Endothelial cell of umbilical vein (primary cell): Measurements from ENCODE around the gene SCAMP1. TPM values are rescaled to one million over a fixed set of nuclear protein-coding genes. Genes with fewer than 3 reads are reported as not detected.

Source experiments
- BruUV-seq: library from RNA; stranded (reverse); fragments of 400-500 nt; replicated peaks from 2 replicates; lab custom pipeline; 2021; lab: Mats Ljungman, UMichigan
- CTCF ChIA-PET: fragments of 300-600, 350-600 bp; sonication (Branson Sonifier 250); formaldehyde crosslinking; loops from one replicate; lab custom pipeline; 2021; ENCODE audit warnings: antibody characterized with exemption, inconsistent platforms; lab: Charles Lee
- POLR2A ChIA-PET: fragments of 300-600, 350-600 bp; sonication (Branson Sonifier 250); formaldehyde crosslinking; loops from one replicate; lab custom pipeline; 2021; ENCODE audit warnings: antibody characterized with exemption, inconsistent platforms; lab: Charles Lee
- DNase-seq: peaks from one replicate; pipeline ENCODE4 v3.0.0-alpha.2; 2011; ENCODE audit warnings: low read depth, low spot score
- FAIRE-seq: peaks from 2 replicates; lab custom pipeline; 2011; peaks lifted over from hg19 to GRCh38; lab: Jason Lieb, UNC
- H2AFZ ChIP-seq: 2 replicates; pipeline ENCODE4 v1.6.0; 2012; ENCODE audit warnings: low read depth, low read length, control low read depth, inconsistent platforms
- H3K27ac ChIP-seq: 2 replicates; pipeline ENCODE4 v1.5.1; 2011; ENCODE audit warnings: low read depth, mild to moderate bottlenecking, control low read depth, low read length, moderate library complexity; ENCODE audit not compliant: insufficient read depth
- H3K27me3 ChIP-seq, 2 experiments: 2 replicates each; pipeline versions ENCODE4 v1.6.0 to v1.6.1; 2011; ENCODE audit warnings: low read length in 2 of 2, mixed read lengths in 1 of 2; ENCODE audit not compliant: control insufficient read depth in 2 of 2, insufficient read depth in 2 of 2
- H3K36me3 ChIP-seq, 2 experiments: 2 replicates in 1 of 2; 3 replicates in 1 of 2; pipeline ENCODE4 v1.5.1; 2011; ENCODE audit warnings: low read length in 2 of 2, mild to moderate bottlenecking in 1 of 2, moderate library complexity in 1 of 2; ENCODE audit not compliant: control insufficient read depth in 2 of 2, insufficient read depth in 2 of 2; ENCODE audit errors: extremely low read depth in 1 of 2
- H3K4me1 ChIP-seq: 3 replicates; pipeline ENCODE4 v1.5.1; 2011; ENCODE audit warnings: mild to moderate bottlenecking, low read length; ENCODE audit not compliant: control insufficient read depth, insufficient read depth; ENCODE audit errors: extremely low read depth
- H3K4me2 ChIP-seq: 2 replicates; pipeline ENCODE4 v1.6.1; 2011; ENCODE audit warnings: low read length, control low read depth, mixed read lengths; ENCODE audit not compliant: insufficient read depth
- H3K4me3 ChIP-seq, 3 experiments: fragments of 200-600 bp in 1 of 3; sonication (generic), shearing (Covaris generic) in 1 of 3; replicated peaks in 1 of 3; 2 replicates each; pipeline ENCODE4 v1.5.1; 2011 to 2016; ENCODE audit warnings: control low read depth in 3 of 3, low read length in 3 of 3, mild to moderate bottlenecking in 2 of 3, inconsistent platforms in 1 of 3, low read depth in 1 of 3, moderate library complexity in 1 of 3; ENCODE audit not compliant: insufficient read depth in 1 of 3
- H3K79me2 ChIP-seq: 2 replicates; pipeline ENCODE4 v1.6.0; 2012; ENCODE audit warnings: low read length, inconsistent platforms; ENCODE audit not compliant: control insufficient read depth, insufficient read depth
- H3K9ac ChIP-seq: replicated peaks from 2 replicates; pipeline ENCODE3; 2011; ENCODE audit warnings: low read length, control low read depth; ENCODE audit not compliant: insufficient read depth; ENCODE audit errors: extremely low read depth
- H3K9me1 ChIP-seq: replicated peaks from 3 replicates; pipeline ENCODE4 v1.6.0; 2011; ENCODE audit warnings: mild to moderate bottlenecking, low read length; ENCODE audit not compliant: control insufficient read depth, insufficient read depth; ENCODE audit errors: extremely low read depth
- H3K9me3 ChIP-seq: replicated peaks from 2 replicates; pipeline ENCODE4 v1.5.1; 2012; ENCODE audit warnings: low read length, inconsistent platforms; ENCODE audit not compliant: control insufficient read depth, insufficient read depth
- H4K20me1 ChIP-seq: replicated peaks from 2 replicates; pipeline ENCODE3; 2011; ENCODE audit warnings: mild to moderate bottlenecking, low read length; ENCODE audit not compliant: control insufficient read depth, insufficient read depth; ENCODE audit errors: extremely low read depth
- EZH2 ChIP-seq: IDR thresholded peaks from 2 replicates; pipeline ENCODE4 v1.6.1; 2012; ENCODE audit warnings: borderline replicate concordance, low read depth, mild to moderate bottlenecking, moderate library complexity, low read length, inconsistent platforms; ENCODE audit not compliant: severe bottlenecking
- FOS ChIP-seq: IDR thresholded peaks from 2 replicates; pipeline ENCODE4 v1.6.1; 2011; ENCODE audit warnings: mild to moderate bottlenecking, low read length, moderate library complexity, borderline replicate concordance; ENCODE audit not compliant: insufficient read depth
- GATA2 ChIP-seq: IDR thresholded peaks from 2 replicates; pipeline ENCODE4 v1.7.0; 2011; ENCODE audit warnings: low read depth, mild to moderate bottlenecking, moderate library complexity, mixed read lengths, low read length; ENCODE audit not compliant: insufficient read length, insufficient read depth
- JUN ChIP-seq: IDR thresholded peaks from 2 replicates; pipeline ENCODE4 v1.6.1; 2011; ENCODE audit warnings: borderline replicate concordance, low read depth; ENCODE audit not compliant: insufficient read length, insufficient read depth
- MAX ChIP-seq: IDR thresholded peaks from 2 replicates; pipeline ENCODE4 v1.6.1; 2011; ENCODE audit not compliant: insufficient read depth, insufficient read length
- MYC ChIP-seq: IDR thresholded peaks from one replicate; pipeline ENCODE4 v1.6.1; 2011; ENCODE audit warnings: mild to moderate bottlenecking, low read depth, low read length
- dilution Hi-C: fragments of 300-500 bp; cut with MboI; formaldehyde crosslinking; loops from one replicate; pipeline ENCODE4 v1.15.0; 2019; ENCODE audit warnings: low sequenced_read_pairs; ENCODE audit not compliant: extremely low pct_ligation_motif_present
- intact Hi-C: fragments of 100-400 bp; cut with micrococcal nuclease; formaldehyde crosslinking; loops from one replicate; pipeline ENCODE4 v1.10.0; 2022
- polyA plus RNA-seq, 4 experiments: library from polyadenylated mRNA; depleted of rRNA in 3 of 4; stranded (reverse) in 3 of 4; unstranded in 1 of 4; fragments of >200 nt; gene quantifications; 2 replicates each; pipeline versions ENCODE4 v1.2.1 to v1.2.3, GENCODE V29; 2011 to 2012; ENCODE audit warnings: missing spikeins in 1 of 4
- total RNA-seq: library from RNA; stranded (reverse); gene quantifications from 2 replicates; pipeline ENCODE4 v1.2.3, GENCODE V29; 2021

Gene SCAMP1
- total and polyA plus RNA-seq, 2 donors (not counting 3 experiments of a cell fraction or from before 2014, with no cell fraction given): 13.7 to 29.0 TPM

GRCh38 chr5:78328585-78329173 is 31.7 kb upstream of the SCAMP1 start:
- no peak for TF ChIP-seq GATA2
- no peak for TF ChIP-seq JUN
- no peak for TF ChIP-seq MAX
- TF ChIP-seq EZH2: no peak
- no peak for TF ChIP-seq MYC
- no peaks in the 10 kb centered on the region for H3K9me1 ChIP-seq
- H3K27ac ChIP-seq: no peak overlapping the region
- intact Hi-C loops: loop anchor here (10.0 kb wide), 1 partner anchor 626 kb away; no protein-coding TSS in a partner anchor
- H3K9me3 ChIP-seq: no peaks in the 10 kb centered on the region
- peaks cover 0 to 4% of the 10 kb centered on the region in 2 experiments for H3K27me3 ChIP-seq
- H4K20me1 ChIP-seq: no peaks in the 10 kb centered on the region
- POLR2A ChIA-PET: no interaction called here
- no peaks in the 10 kb centered on the region for H3K4me1 ChIP-seq
- CTCF ChIA-PET: no interaction called here
- H3K36me3 ChIP-seq: no peaks in the 10 kb centered on the region
- dilution Hi-C loops: no loop called here
- BruUV-seq: no TSS peak
- no peak for FAIRE-seq
- H3K4me2 ChIP-seq: no peak overlapping the region
- H3K4me3 ChIP-seq: no peak overlapping the region
- DNase-seq: no peak
- H3K79me2 ChIP-seq: no peaks in the 10 kb centered on the region
- no peak overlapping the region for H3K9ac ChIP-seq
- no peak overlapping the region for H2AFZ ChIP-seq

- DNase-seq: no peak
- Histone ChIP-seq H3K27me3 (peaks cover 4% of the 10 kb centered on the region in 2 experiments), H3K4me3 (no peak overlapping the region), H3K4me1 (no peaks in the 10 kb centered on the region), H3K4me2 (no peak overlapping the region), H2AFZ (no peak overlapping the region), H3K27ac (no peak overlapping the region), H3K36me3 (no peaks in the 10 kb centered on the region), H3K9ac (no peak overlapping the region), H4K20me1 (no peaks in the 10 kb centered on the region), H3K9me1 (no peaks in the 10 kb centered on the region), H3K9me3 (no peaks in the 10 kb centered on the region), H3K79me2 (no peaks in the 10 kb centered on the region)
- POLR2A ChIA-PET: interaction anchor here (0.7 kb wide), 1 partner anchor 691 kb away, joined by 4 read pairs; no protein-coding TSS in a partner anchor
- TF ChIP-seq GATA2: no peak
- TF ChIP-seq EZH2: no peak
- no peak for TF ChIP-seq FOS
- TF ChIP-seq JUN: no peak
- no peak for FAIRE-seq
- CTCF ChIA-PET: interaction anchor here (1.3 kb wide), 1 partner anchor 11 kb away, joined by 7 read pairs; no protein-coding TSS in a partner anchor
- dilution Hi-C loops (no loop called here), intact Hi-C loops (no loop called here)
- BruUV-seq: no TSS peak
Observed at GRCh38 chr5:78331523-78332080, 28.8 kb upstream of the SCAMP1 start.
